GM23248 (cell line): ENCODE measurements around the gene RAC2. TPM values are rescaled to one million over a fixed set of nuclear protein-coding genes. Genes with fewer than 3 reads are reported as not detected.
A peak's percentile ranks its signal among the peaks of the same experiment; 100 is the strongest.

Source experiments
- DNase-seq: peaks from one replicate; pipeline ENCODE4 v3.0.0-alpha.2; 2015
- H2AFZ ChIP-seq: fragments of 200-600 bp; sonication (generic); 2 replicates; pipeline ENCODE4 v1.6.1; 2016; ENCODE audit warnings: antibody characterized with exemption
- H3F3A ChIP-seq: fragments of 200-600 bp; sonication (generic); 2 replicates; pipeline ENCODE4 v1.6.1; 2016; ENCODE audit warnings: mild to moderate bottlenecking, antibody characterized with exemption, mixed run types; ENCODE audit not compliant: insufficient read depth
- H3K27ac ChIP-seq: fragments of 200-600 bp; sonication (generic); 2 replicates; pipeline ENCODE4 v1.5.1; 2016; ENCODE audit warnings: mild to moderate bottlenecking
- H3K27me3 ChIP-seq: fragments of 200-600 bp; sonication (generic); replicated peaks from 2 replicates; pipeline ENCODE4 v1.6.1; 2016; ENCODE audit warnings: mild to moderate bottlenecking; ENCODE audit not compliant: insufficient read depth
- H3K36me3 ChIP-seq: fragments of 200-600 bp; sonication (generic); 2 replicates; pipeline ENCODE4 v1.6.1; 2016; ENCODE audit warnings: low read depth, mild to moderate bottlenecking
- H3K4me1 ChIP-seq: fragments of 200-600 bp; sonication (generic); 2 replicates; pipeline ENCODE4 v1.6.1; 2016; ENCODE audit warnings: mild to moderate bottlenecking; ENCODE audit not compliant: insufficient read depth
- H3K4me2 ChIP-seq: fragments of 200-600 bp; sonication (generic); one replicate; pipeline ENCODE4 v1.6.1; 2016; ENCODE audit warnings: mild to moderate bottlenecking; ENCODE audit not compliant: unreplicated experiment
- H3K4me3 ChIP-seq: fragments of 200-600 bp; sonication (generic); 2 replicates; pipeline ENCODE4 v1.5.1; 2016; ENCODE audit warnings: mild to moderate bottlenecking
- H3K79me2 ChIP-seq: fragments of 200-600 bp; sonication (generic); 2 replicates; pipeline ENCODE4 v1.6.1; 2016; ENCODE audit warnings: mild to moderate bottlenecking; ENCODE audit not compliant: insufficient read depth
- H3K9ac ChIP-seq: fragments of 200-600 bp; sonication (generic); 2 replicates; pipeline ENCODE4 v1.6.1; 2016; ENCODE audit warnings: mild to moderate bottlenecking
- H3K9me2 ChIP-seq: fragments of 200-600 bp; sonication (generic); 2 replicates; pipeline ENCODE4 v1.6.1; 2016; ENCODE audit warnings: mixed run types, mild to moderate bottlenecking, moderate library complexity; ENCODE audit not compliant: insufficient read depth
- H3K9me3 ChIP-seq: fragments of 200-600 bp; sonication (generic); one replicate; pipeline ENCODE4 v1.6.1; 2017; ENCODE audit warnings: low read depth
- H4K20me1 ChIP-seq: fragments of 200-600 bp; sonication (generic); 2 replicates; pipeline ENCODE4 v1.6.0; 2016; ENCODE audit not compliant: insufficient read depth
- EZH2 ChIP-seq: fragments of 200-600 bp; sonication (generic); IDR thresholded peaks from 2 replicates; pipeline ENCODE4 v1.6.1; 2018; ENCODE audit warnings: antibody characterized with exemption, mild to moderate bottlenecking; ENCODE audit not compliant: insufficient read depth, poor library complexity, severe bottlenecking
- EZH2phosphoT487 ChIP-seq: fragments of 200-600 bp; sonication (generic); IDR thresholded peaks from 2 replicates; pipeline ENCODE4 v1.6.1; 2018; ENCODE audit warnings: antibody characterized with exemption, moderate library complexity, mild to moderate bottlenecking, low read depth; ENCODE audit not compliant: insufficient read depth
- WGBS, 2 experiments: methylation state at CpG; one replicate each; pipeline ENCODE4 v1.1.6; 2015 to 2017; ENCODE audit warnings: low lambda C conversion rate in 2 of 2, low coverage in 1 of 2; ENCODE audit errors: missing lambda C conversion rate in 2 of 2; 5-methylcytosine and 5-hydroxymethylcytosine counted together
- in situ Hi-C: fragments of 300-500 bp; cut with MboI; formaldehyde crosslinking; loops from 2 replicates; pipeline ENCODE4 v1.15.0; 2020
- polyA plus RNA-seq: library from polyadenylated mRNA; unstranded; fragments of >200 nt; fragmentation: Nextera tagmentation; extraction: Ambion mirVana; gene quantifications from 2 replicates; pipeline ENCODE4 v1.2.1, GENCODE V29; 2016
- total RNA-seq: library from RNA; depleted of rRNA; stranded (reverse); fragments of >200 nt; shearing (Covaris generic); gene quantifications from 2 replicates; pipeline ENCODE4 v1.2.3, GENCODE V29; 2014

RAC2 gene
- total and polyA plus RNA-seq, 2 experiments from 2014 or later, result 34.9 to 35.1 TPM

- Histone ChIP-seq H3F3A (no peaks in the 10 kb centered on the region), H3K4me1 (peaks cover 19% of the 10 kb centered on the region), H2AFZ (no peak overlapping the region), H3K27me3 (no peaks in the 10 kb centered on the region), H3K9ac (no peak overlapping the region), H3K4me3 (no peak overlapping the region), H3K9me3 (no peaks in the 10 kb centered on the region), H3K9me2 (no peaks in the 10 kb centered on the region), H3K36me3 (no peaks in the 10 kb centered on the region), H3K4me2 (no peak overlapping the region), H4K20me1 (no peaks in the 10 kb centered on the region), H3K27ac (no peak overlapping the region), H3K79me2 (no peaks in the 10 kb centered on the region)
- in situ Hi-C loops, result no loop called here
- TF ChIP-seq EZH2, result no peak
- no peak for TF ChIP-seq EZH2phosphoT487
- 80 to 82% methylated on average over 11 of the region's 11 CpGs for WGBS, 2 experiments
- DNase-seq, result no peak
Observed at GRCh38 chr22:37240240-37240940, 3.7 kb downstream of the RAC2 start.

GRCh38 chr22:37239336-37240239 is 4.5 kb downstream of the RAC2 start:
- Histone ChIP-seq H3K4me3 (no peak overlapping the region), H3K27me3 (no peaks in the 10 kb centered on the region), H3K79me2 (no peaks in the 10 kb centered on the region), H2AFZ (no peak overlapping the region), H3K9ac (no peak overlapping the region), H3K9me2 (no peaks in the 10 kb centered on the region), H3K27ac (no peak overlapping the region), H3K4me2 (no peak overlapping the region), H3K9me3 (no peaks in the 10 kb centered on the region), H3F3A (no peaks in the 10 kb centered on the region), H3K4me1 (peaks cover 19% of the 10 kb centered on the region), H4K20me1 (no peaks in the 10 kb centered on the region), H3K36me3 (no peaks in the 10 kb centered on the region)
- TF ChIP-seq EZH2, result no peak
- no peak for TF ChIP-seq EZH2phosphoT487
- no peak for DNase-seq
- in situ Hi-C loops, result no loop called here
- WGBS, 2 experiments, result 63 to 84% methylated on average over 8 to 10 of the region's 10 CpGs

- Histone ChIP-seq H3K27ac (no peak overlapping the region), H3K4me2 (no peak overlapping the region), H3K36me3 (no peaks in the 10 kb centered on the region), H3K79me2 (no peaks in the 10 kb centered on the region), H3K4me3 (no peak overlapping the region), H3K9me2 (no peaks in the 10 kb centered on the region), H2AFZ (peak overlapping the region; percentile 29), H4K20me1 (no peaks in the 10 kb centered on the region), H3F3A (no peaks in the 10 kb centered on the region), H3K4me1 (peaks cover 14% of the 10 kb centered on the region), H3K27me3 (no peaks in the 10 kb centered on the region), H3K9ac (no peak overlapping the region), H3K9me3 (no peaks in the 10 kb centered on the region)
- TF ChIP-seq EZH2phosphoT487 (no peak), EZH2 (no peak)
- in situ Hi-C loops, result no loop called here
- peak; percentile 78 for DNase-seq
- 53 to 56% methylated on average over 18 to 20 of the region's 20 CpGs for WGBS, 2 experiments
Observed at GRCh38 chr22:37237371-37238268, 6.4 kb downstream of the RAC2 start.
